KBM-7 (cell line): Measurements from ENCODE around the gene SAYSD1.

Experiments
- DNase-seq: peaks from one replicate; pipeline ENCODE4 v3.0.0-alpha.2; 2015
- in situ Hi-C: fragments of 300-500 bp; cut with MboI; formaldehyde crosslinking; loops from 2 replicates; pipeline ENCODE4 v1.14.3; 2020; ENCODE audit warnings: low sequenced_read_pairs, low pct_unique_long_range_greater_than_20kb, mixed read lengths

Gene SAYSD1

DNA sequence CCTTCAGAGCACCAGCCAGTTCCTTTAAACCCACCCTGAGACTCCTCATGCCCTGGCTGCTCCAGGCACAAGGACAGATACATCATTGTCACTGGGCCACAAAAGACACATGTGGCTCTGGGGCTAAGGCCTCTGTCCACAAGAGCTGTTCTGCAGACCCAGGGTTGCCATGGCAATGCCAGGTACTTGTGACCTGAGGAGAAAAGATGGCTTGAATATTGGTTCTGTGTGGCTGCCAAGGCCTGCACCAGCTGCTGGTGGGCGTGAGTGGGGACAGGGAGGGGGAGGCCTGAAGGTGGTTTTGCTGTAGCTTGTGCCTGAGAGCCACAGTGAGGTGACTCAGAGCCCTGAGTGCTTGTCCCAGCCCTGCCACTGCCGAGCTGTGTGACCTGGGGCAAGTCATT lies 31.8 kb downstream of the SAYSD1 start:
- in situ Hi-C loops, result no loop called here
- DNase-seq, result no peak

DNA sequence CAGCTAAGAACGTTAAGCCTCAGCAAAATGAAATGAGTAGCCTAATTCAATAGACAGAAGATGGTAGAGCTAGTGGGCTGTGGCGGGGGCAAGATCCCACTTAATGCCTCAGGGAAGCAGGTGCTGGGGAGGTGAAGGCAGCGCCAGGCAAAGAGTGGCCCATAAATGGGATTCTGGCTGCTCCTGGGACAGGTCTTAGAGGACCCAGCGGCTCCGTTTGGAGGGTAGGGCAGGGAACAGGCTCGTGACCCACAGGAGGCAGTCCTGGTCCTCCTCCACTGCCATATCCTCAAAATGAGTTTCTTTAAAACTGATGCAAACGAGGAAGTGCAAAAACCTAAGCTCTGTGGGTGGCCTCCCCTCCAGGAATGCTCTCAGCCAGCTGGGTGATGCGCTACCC lies 32.7 kb downstream of the SAYSD1 start:
- in situ Hi-C loops, result no loop called here
- no peak for DNase-seq

DNA sequence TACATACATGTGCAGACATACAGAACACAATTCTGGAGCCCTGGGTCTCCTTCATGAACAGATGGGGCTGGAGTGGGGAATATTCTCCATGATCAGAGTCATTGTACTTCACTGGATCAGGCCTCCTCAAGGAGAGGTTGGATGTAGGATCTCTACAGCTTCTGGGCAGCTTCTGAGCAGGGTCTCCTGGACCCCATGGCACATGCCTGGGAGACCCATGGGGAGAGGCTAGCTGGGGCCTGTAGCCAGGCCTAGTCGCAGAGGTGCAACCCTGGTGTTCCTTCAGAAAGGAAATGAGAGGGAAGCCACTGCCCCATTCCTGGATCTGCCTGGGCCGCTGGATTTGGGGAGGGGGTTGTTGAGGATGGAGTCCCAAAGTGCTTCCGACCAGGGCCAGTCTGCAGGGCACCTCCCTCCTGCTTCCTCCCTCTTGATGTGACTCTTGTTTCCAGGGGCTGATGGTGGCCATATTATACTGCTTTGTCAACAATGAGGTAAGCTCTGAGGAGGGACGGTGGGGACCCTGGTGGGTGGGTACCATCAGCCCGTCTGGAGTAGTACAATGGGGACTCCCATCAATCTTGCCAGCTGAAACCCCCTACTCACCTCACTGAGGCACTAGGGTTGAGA lies 34.6 kb downstream of the SAYSD1 start:
- DNase-seq, result no peak
- in situ Hi-C loops, result no loop called here

- in situ Hi-C loops, result no loop called here
- DNase-seq, result no peak
Observed at GRCh38 chr6:39079197-39080125, 35.5 kb downstream of the SAYSD1 start.

GRCh38 chr6:39078695-39079094 lies 36.3 kb downstream of the SAYSD1 start:
- in situ Hi-C loops, result no loop called here
- no peak for DNase-seq

DNA sequence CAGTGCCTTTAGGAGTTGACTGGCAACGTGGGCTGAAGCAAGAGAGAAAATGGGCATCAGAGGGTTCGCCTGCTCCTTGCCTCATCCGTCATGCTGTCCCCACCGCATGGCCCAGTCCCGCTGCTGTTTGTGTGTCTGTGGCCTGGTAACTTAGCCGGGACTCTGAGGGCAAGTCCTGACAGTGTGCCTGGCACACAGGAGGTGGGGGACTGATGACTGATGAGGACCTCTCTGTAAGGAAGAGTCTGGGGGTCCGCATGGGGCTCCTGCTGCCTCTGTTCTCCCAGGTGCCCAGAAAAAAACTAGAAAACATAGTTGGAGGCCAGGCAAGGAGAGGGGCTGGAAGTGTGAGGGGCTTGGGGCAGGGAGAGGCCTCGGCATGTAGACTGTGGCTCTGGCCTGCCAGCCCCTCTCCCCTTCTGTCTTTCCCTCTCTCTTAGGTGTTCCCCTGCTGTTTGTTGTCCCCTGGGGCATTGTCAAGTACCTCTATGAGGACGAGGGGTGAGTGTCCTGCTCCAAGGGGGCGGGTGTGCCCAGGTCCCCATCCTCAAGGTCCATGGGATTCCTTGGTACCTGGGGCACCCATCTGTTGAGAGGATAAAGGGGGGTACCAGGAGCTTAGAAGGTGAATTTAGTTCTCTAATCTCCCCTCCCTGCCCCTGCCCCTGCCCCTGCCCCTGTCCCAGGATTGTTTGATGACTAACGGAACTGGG lies 36.9 kb downstream of the SAYSD1 start:
- no peak for DNase-seq
- in situ Hi-C loops, result no loop called here

DNA sequence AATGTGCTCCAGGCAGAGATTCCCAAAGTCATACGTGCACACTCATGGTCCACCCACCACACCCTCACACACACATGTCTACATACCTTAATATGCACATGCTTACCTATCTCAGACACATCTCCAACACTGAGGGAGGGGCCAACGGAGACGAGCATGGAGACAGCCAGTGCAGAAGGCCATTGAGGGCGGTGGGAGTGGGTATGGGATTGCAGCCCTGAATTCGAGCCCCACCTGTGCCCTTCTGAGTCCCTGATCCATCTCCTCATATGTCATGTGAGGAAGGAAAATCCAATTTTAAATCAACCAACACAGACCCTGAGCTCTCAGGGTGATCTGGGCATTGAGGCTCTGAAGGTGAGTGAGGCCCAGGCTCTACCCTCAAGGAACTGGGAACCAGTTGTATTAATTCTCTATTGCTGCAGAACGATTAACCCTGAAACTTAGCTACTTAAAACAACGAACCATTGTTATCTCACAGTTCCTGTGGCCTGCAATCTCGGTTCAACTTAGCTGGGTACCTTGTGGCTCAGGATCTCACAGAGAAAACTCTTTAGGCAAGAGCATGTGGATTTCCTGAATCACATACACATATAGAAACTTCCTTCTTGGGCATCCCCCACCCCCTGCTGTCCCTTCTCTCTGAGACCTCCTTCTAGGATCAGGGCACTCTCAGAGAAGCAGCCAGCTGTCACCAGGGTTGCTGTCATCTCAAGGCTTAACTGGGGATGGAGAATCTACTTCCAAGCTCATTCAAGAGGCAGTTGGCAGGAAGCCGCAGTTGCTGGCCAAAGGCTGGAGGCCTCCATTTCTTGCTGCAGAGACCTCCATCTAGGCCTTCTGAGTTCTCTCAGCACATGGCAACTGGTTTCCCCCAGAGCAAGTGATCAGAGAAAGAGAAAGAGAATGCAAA lies 38.1 kb downstream of the SAYSD1 start:
- in situ Hi-C loops, result no loop called here
- DNase-seq, result no peak

GRCh38 chr6:39075807-39076622 lies 39.0 kb downstream of the SAYSD1 start:
- in situ Hi-C loops, result no loop called here
- no peak for DNase-seq

- DNase-seq, result no peak
- in situ Hi-C loops, result no loop called here
Observed at GRCh38 chr6:39075010-39075686, 39.8 kb downstream of the SAYSD1 start.

- no peak for DNase-seq
- in situ Hi-C loops, result no loop called here
Observed at GRCh38 chr6:39074486-39074885, 40.5 kb downstream of the SAYSD1 start.

DNA sequence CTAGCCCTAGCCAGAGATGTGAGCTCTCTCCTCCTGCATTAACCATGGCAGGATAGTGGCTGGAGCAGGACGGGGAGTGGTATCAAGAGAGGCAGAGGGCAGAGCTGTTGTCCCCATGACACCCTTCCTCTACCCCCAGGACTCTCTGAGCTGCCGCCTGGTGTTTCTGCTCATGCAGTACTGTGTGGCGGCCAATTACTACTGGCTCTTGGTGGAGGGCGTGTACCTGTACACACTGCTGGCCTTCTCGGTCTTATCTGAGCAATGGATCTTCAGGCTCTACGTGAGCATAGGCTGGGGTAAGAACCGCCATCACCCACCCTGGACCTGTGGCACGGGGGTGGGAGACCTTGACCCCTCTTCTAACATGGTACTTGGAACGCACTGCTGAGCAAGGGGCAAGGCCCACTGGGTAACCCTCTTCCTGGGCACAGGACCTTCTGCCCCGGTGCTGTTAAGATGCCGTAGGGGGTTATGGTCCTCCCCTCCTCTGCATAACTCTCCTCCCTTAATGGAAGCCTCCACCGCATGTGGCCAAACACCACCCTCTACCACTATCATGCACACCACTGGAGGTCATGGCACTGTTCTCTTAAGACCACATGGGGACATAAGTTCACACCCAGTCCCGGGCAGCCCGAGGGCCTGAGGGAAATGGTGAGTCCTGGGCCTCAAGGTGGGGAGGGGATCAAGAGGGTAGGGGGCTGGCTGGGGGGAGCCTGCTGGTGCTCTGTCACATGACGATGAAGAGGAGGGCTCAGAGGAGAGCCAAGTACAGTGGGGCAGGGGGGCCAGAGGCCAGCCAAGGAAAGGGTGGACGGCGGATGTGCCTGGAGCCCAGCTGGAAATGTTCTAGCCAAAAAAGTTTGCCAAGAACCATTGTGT lies 41.3 kb downstream of the SAYSD1 start:
- DNase-seq, result no peak
- in situ Hi-C loops, result no loop called here

DNA sequence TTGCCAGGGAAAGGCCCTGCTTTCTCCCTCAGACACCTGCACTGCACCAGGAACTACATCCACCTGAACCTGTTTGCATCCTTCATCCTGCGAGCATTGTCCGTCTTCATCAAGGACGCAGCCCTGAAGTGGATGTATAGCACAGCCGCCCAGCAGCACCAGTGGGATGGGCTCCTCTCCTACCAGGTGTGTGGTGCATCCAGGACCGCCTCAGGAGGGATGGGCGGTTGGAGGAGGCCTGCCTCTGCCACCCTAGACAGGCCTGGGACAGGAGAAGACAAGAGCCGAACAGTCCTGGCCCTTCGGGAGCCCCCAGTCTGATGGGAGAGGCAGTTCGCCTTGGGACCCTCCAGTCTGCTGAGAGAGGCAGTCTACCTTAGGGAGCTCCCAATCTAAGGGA lies 42.2 kb downstream of the SAYSD1 start:
- in situ Hi-C loops, result no loop called here
- no peak for DNase-seq

GRCh38 chr6:39068391-39068790 lies 46.6 kb downstream of the SAYSD1 start:
- no peak for DNase-seq
- in situ Hi-C loops, result no loop called here

DNA sequence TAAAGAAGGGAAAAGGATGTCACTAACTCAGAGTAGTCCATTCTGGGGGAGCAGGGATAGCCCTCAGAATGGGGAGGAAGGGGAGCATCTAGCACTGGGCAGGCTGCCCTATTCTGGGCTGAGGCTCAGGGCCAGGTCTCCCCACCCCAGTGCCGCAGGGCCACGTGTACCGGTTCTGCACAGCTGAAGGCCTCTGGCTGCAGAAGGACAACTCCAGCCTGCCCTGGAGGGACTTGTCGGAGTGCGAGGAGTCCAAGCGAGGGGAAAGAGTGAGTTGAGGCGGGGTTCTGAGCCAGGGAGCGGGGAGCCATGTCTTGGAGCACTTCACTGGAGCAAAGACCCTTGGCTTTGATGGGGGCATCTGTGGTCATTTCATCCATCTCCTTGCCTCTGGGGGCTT lies 49.4 kb downstream of the SAYSD1 start:
- DNase-seq, result no peak
- in situ Hi-C loops, result no loop called here

DNA sequence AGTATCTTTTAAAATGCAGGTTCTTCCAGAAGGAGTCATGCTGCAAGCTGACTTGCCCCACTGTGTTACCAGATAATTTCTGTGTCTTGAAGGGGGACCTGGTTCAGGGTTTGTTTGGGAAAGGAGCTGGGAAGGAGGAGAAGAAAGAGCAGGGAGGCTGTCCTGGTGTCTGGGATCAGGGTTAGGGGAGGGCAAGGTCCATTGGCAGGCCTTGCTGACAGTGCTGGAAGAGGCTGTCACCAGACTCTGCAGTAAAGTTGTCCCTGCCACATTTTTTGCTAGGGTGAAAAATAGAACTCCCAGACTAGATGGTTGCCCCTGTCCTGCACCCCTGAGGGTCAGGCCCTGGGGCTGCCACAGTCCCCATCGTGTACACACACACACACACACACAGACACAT lies 51.5 kb downstream of the SAYSD1 start:
- in situ Hi-C loops, result no loop called here
- DNase-seq, result no peak

DNA sequence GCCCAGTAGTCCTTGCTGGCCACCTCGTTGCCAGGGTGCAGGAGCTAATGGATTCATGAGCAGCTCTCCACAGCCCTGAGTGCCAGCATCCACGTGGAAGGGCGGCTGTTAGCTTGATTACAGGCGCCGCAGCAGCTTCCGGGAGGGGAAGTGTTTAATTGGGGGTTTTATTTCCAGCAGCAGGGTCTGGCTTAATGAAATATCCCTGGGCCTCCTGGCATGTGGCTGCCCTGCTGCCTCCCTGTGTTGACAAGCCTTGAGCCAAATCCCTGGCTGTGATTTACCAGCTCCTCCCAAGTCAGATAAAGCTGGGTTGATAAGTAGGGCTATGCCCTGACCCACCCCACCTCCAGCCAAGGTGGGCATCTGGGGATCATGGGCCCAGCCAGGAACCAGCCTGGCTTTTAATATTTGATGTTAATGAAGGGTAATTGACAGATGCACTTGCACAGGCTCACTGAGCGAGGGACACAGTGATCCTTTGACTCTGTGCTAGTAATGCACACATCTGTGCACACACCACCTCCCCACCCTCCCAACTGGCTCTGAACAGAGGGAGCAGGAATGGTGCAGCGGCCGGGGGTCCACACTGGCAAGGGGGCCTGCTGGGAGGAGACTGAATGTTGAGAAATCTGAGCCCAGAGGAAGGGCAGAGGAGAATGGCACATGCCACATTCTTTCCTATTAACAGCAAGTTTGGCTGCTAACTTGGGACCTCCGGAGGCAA lies 52.8 kb downstream of the SAYSD1 start:
- in situ Hi-C loops, result no loop called here
- no peak for DNase-seq
